WERI-Rb-1 (cell line): ENCODE data around the gene PTH1R.
A peak's percentile ranks its signal among the peaks of the same experiment; 100 is the strongest.

Source experiments
- DNase-seq: peaks from one replicate; pipeline ENCODE4 v3.0.0-alpha.2; 2020
- H3K27ac ChIP-seq: fragments of 250-450 bp; sonication (Bioruptor Pico); 2 replicates; pipeline ENCODE4 v1.5.1; 2020; ENCODE audit warnings: mild to moderate bottlenecking, moderate library complexity
- H3K27me3 ChIP-seq: fragments of 250-450 bp; sonication (Bioruptor Pico); 2 replicates; pipeline ENCODE4 v1.5.1; 2021; ENCODE audit warnings: mild to moderate bottlenecking, low read depth, moderate library complexity; ENCODE audit not compliant: insufficient read depth, severe bottlenecking
- H3K36me3 ChIP-seq: fragments of 250-450 bp; sonication (Bioruptor Pico); 2 replicates; pipeline ENCODE4 v1.5.1; 2020; ENCODE audit warnings: mild to moderate bottlenecking, moderate library complexity
- H3K4me3 ChIP-seq: 2 replicates; pipeline ENCODE4 v1.5.1; 2011; ENCODE audit warnings: low read depth, mild to moderate bottlenecking, control low read depth, low read length
- H3K9me3 ChIP-seq: fragments of 250-450 bp; sonication (Bioruptor Pico); 2 replicates; pipeline ENCODE4 v1.5.1; 2021; ENCODE audit warnings: mild to moderate bottlenecking, moderate library complexity; ENCODE audit not compliant: severe bottlenecking
- TF ChIP-seq, protein P1 (sequence below): IDR thresholded peaks from 2 replicates; pipeline ENCODE4 v1.5.1; 2011; ENCODE audit warnings: low read depth, mild to moderate bottlenecking, control low read depth, inconsistent platforms, low read length

The PTH1R gene

DNA sequence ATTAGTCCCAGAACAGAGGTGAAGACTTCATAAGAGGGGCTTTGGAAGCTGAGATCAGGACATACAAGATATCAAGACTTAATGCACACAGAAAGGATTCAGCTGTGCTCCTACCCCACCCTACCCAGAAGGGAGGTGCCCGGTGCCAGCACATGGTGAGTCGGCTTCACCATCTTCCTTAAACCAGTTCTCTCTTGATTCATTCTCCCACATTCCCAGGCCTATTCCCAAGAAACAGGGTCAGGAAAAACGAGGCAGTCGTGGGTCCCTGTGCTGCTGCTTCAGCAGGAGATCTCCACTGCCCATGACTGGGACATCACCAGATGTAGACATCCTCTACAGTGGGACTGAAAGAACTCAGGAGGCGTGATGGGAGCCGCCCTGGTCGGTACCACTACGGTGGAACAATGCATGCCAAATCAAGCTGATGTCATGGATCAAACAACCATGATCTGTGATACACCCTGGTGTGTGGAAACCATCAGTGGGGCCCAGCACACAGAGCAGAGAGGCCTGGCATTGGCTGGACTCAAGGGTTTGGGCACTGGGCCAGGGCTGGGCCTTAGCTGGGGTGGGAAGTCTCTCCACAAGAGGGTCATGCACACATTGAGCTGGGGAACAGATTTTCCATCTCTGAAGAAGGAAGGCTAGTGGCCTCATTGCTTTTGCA is 57.1 kb downstream of the PTH1R start:
- no peak for DNase-seq
- Histone ChIP-seq H3K4me3 (no peak overlapping the region), H3K27me3 (no peaks in the 10 kb centered on the region), H3K36me3 (peaks cover 40% of the 10 kb centered on the region), H3K27ac (no peak overlapping the region), H3K9me3 (no peaks in the 10 kb centered on the region)
- TF ChIP-seq, protein P1, sequence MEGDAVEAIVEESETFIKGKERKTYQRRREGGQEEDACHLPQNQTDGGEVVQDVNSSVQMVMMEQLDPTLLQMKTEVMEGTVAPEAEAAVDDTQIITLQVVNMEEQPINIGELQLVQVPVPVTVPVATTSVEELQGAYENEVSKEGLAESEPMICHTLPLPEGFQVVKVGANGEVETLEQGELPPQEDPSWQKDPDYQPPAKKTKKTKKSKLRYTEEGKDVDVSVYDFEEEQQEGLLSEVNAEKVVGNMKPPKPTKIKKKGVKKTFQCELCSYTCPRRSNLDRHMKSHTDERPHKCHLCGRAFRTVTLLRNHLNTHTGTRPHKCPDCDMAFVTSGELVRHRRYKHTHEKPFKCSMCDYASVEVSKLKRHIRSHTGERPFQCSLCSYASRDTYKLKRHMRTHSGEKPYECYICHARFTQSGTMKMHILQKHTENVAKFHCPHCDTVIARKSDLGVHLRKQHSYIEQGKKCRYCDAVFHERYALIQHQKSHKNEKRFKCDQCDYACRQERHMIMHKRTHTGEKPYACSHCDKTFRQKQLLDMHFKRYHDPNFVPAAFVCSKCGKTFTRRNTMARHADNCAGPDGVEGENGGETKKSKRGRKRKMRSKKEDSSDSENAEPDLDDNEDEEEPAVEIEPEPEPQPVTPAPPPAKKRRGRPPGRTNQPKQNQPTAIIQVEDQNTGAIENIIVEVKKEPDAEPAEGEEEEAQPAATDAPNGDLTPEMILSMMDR = no peak

DNA sequence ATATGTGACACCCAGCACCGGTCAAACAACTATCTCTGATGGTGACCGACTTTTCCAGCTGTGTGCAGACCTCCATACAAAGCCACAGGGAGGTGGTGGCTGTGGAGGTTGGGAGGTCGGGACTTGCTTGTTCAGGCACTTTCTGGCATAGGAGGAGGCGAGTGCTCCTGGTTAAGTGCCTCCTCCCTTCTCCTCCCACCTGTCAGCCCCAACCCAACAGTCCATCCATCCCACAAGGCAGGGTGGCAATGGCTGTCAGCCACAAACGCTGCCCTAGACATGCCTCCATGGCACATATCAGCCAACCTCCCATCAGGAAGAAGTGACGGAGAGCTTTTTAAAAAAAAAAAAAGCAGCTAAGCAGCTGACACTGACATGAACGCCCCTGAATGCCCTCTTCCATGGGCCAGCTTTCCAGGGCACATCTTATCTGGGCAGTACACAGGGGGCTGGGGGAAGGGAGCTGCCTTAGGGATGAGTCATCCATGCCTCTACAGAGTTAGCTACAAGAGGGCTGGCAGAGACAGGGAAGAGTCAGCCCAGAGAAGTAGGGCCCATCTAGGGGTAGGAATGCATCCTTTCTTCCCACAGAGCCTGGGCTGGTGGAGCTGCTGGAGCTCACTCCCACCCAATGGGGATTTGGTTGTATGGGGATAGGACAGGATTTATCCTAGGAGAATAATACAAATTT is 57.8 kb downstream of the PTH1R start:
- Histone ChIP-seq H3K4me3 (no peak overlapping the region), H3K27me3 (no peaks in the 10 kb centered on the region), H3K27ac (no peak overlapping the region), H3K36me3 (peaks cover 45% of the 10 kb centered on the region), H3K9me3 (no peaks in the 10 kb centered on the region)
- DNase-seq = peak; percentile 24
- TF ChIP-seq, protein P1 = no peak

DNA sequence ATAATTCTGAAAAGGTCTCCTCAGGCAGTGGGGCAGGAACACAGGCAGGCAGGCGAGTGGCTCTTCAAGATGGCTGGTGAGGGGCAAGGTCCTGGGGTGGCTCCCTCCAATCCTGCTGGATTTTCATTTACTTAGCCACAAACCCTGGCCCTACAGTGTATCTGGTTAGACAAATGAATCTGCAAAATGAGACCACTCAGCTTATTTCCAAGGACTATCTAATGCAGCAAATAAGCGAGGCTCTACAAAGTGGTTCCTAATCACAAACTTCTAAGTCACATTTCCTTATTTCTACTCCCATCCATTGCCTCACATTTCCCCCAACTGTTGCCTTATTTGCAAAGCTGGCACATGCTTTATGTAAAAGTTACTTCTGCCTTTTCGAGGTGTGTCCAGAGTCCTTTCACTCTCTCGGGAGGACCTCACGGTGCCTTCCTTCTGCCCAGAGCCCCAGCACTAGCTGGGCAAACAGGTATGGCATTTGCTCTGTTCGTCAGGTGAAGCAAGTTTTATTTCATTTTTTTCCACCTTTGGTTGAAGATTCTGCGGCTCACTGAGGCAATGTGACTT is 58.6 kb downstream of the PTH1R start:
- Histone ChIP-seq H3K36me3 (peaks cover 50% of the 10 kb centered on the region), H3K27ac (no peak overlapping the region), H3K4me3 (no peak overlapping the region), H3K9me3 (no peaks in the 10 kb centered on the region), H3K27me3 (no peaks in the 10 kb centered on the region)
- TF ChIP-seq, protein P1 = no peak
- no peak for DNase-seq

DNA sequence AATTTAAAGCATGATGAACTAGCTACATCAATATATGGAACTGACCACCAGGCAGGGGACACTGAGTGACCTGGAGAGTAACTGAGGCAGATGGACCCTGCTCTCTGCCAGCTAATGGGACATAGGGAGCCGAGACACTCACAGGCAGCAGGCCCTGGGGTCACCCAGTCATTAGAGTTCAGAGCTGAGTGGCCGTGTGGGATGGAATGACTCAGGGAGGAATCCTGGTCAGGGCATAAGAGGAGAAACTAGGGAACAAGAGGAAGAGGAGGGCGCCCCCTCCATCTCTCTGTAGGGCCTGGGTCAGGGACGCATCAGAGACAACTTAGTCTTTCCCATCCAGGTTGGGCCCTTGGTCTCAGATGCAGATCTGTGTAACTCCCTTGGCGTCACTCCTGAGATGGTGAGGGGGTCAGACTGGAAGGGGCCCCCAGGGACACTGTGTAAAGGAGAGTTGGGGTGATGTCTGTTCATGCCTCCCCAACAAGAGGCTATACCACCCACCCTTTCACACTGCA is 59.3 kb downstream of the PTH1R start:
- H3K27ac ChIP-seq = no peak overlapping the region

DNA sequence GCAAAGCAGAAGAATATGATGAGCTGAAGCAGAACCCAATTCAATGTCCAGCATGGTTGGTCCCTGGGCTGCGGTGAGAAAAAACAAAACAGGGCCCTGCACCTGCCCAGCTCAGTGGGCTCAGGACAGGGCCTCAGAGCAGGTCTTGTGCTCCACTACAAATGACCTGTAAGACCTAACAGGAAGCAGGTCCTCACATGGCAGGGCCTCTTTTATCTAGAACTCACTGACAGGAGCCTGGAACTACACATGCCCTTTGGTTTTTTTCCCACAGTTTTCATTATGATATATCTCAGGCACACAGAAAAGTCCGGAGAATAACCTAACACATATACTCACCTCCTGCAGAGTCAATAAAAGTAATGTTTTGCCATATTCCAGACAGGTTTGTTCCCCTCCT is 60.6 kb downstream of the PTH1R start:
- no peak overlapping the region for H3K4me3 ChIP-seq
- TF ChIP-seq, protein P1 = no peak
- H3K27me3 ChIP-seq = no peaks in the 10 kb centered on the region
- H3K36me3 ChIP-seq = peaks cover 51% of the 10 kb centered on the region
- H3K27ac ChIP-seq = no peak overlapping the region
- DNase-seq = no peak
- H3K9me3 ChIP-seq = no peaks in the 10 kb centered on the region

More for the DNA sequence above, 59.3 kb downstream of the PTH1R start:
- TF ChIP-seq, protein P1 = no peak
- Histone ChIP-seq H3K4me3 (no peak overlapping the region), H3K36me3 (peaks cover 50% of the 10 kb centered on the region), H3K9me3 (no peaks in the 10 kb centered on the region), H3K27me3 (no peaks in the 10 kb centered on the region)
- DNase-seq = no peak
